ENCODE results near the gene PEMT. TPM values are rescaled to one million over a fixed set of nuclear protein-coding genes. Genes with fewer than 3 reads are reported as not detected.

The PEMT gene
- total RNA-seq, 2 donors from 2014 or later = 16.9 to 23.8 TPM

DNA sequence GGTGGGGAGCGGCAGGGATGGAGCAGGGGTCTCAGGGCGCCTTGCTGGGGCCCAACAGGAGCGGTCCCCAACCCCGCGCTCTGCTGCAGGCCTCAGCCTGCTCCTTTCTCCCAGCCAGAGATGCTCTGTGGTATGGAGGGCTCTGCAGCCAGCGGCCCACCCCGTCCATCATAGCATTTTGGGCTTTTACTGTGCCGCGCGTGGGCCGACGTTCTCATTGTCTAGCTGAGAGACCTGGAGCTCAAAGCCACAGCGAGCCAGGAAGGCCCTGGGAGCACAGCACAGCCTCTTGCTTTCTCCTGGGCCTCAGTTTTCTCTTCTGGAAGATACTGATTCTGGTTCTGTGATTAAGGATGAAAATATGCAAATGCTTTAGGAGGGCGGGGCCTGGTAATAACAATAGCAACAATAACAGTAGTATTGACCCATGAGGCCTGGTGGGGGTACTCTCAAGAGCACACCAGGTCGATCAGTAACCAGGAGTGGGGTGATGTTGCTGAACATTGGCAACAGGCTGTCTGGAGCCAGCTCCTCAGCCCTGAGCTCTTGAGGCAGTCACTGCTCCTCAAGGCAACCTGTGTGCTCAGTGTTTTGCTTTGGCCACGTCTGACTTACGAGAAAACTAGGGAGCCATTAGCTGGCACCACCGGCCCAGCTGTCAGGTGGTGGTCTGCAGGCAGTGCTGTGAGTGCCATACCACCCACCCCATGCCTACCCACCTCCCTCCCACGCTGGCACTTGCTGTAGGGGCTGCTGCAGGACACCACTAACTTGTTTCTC lies 94.3 kb downstream of the PEMT start:
- no peak overlapping the region for H3K27ac ChIP-seq
- intact Hi-C loops (cut with DNase I) = loop anchor here (2.0 to 10.0 kb wide), 3 partner anchors 72 to 148 kb away; no protein-coding TSS in a partner anchor
- DNase-seq = no peak
- H3K9ac ChIP-seq (ENCODE audit: low read depth in 2 of 2, low read length in 2 of 2) = no peak overlapping the region
- TF ChIP-seq CTCF (IDR thresholded peaks at IDR 0.05) = peak; percentile 8
- H3K9me3 ChIP-seq = no peaks in the 10 kb centered on the region
- peaks cover 8% of the 10 kb centered on the region for H3K27me3 ChIP-seq
- H3K36me3 ChIP-seq = no peaks in the 10 kb centered on the region
- H3K4me1 ChIP-seq = peaks cover 14% of the 10 kb centered on the region
- H3K4me3 ChIP-seq = peak overlapping the region; percentile 46

DNA sequence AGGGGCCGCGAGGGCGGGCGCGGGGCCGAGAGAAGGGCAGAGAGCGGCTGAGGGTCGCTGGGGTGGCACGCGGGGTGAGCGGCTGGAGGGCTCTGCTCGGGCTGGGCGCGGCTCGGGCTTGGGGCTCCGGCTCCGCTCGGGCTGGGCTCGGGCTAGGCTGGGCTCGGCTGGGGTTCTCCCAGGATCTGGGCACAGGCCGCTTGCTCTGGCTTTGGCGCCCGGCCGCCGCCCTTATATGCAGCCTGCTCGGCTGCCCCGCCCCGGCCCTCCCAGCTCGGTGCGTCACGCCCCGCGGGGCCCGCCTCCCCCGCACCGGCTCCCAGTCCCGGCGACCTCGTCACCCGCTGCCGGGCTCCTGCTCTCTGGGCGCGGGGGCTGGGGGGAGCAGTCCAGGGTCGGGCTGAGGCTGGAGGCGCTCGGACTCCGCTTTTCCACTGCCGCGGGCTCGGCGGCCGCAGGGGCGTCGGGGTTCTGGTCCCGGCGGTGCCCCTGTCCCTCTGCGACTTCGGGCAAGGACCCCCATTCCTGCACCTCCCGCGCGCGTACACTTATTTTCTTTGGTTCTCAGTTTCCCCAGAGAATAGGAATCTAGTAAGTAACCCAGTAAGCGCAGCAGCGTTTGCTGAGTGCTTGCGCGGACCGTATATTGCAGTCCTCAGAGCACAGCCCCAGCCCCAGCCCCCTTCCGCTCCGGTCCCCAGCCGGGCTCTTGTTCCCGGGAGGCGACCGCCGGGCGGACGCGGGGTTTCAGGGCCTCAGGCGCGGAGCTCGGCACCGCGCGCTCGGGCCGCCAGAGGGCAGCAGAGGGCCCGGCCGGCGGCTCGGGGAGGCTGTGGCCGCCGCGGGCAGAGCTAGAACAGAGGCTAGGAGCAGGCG lies 95.1 kb downstream of the PEMT start, which contains the start of gene RASD1:
Gene RASD1, minus strand, starts transcription at position 207 of the 876 bp plus-strand sequence. CDS start 214 bp downstream, outside the sequence.
- TF ChIP-seq CTCF (IDR thresholded peaks at IDR 0.05) = peak; percentile 97
- Histone ChIP-seq H3K27me3 (peaks cover 8% of the 10 kb centered on the region), H3K27ac (peak within 1 kb of the TSS; percentile 10), H3K4me3 (peak within 1 kb of the TSS; percentile 46), H3K36me3 (no peaks in the 10 kb centered on the region), H3K9me3 (no peaks in the 10 kb centered on the region), H3K9ac (ENCODE audit: low read depth in 2 of 2, low read length in 2 of 2) (peak within 1 kb of the TSS; percentile 76 to 81), H3K4me1 (peaks cover 14% of the 10 kb centered on the region)
- DNase-seq = peak; percentile 92
- intact Hi-C loops (cut with DNase I) = loop anchor here (2.0 to 10.0 kb wide), 3 partner anchors 72 to 148 kb away; no protein-coding TSS in a partner anchor

DNA sequence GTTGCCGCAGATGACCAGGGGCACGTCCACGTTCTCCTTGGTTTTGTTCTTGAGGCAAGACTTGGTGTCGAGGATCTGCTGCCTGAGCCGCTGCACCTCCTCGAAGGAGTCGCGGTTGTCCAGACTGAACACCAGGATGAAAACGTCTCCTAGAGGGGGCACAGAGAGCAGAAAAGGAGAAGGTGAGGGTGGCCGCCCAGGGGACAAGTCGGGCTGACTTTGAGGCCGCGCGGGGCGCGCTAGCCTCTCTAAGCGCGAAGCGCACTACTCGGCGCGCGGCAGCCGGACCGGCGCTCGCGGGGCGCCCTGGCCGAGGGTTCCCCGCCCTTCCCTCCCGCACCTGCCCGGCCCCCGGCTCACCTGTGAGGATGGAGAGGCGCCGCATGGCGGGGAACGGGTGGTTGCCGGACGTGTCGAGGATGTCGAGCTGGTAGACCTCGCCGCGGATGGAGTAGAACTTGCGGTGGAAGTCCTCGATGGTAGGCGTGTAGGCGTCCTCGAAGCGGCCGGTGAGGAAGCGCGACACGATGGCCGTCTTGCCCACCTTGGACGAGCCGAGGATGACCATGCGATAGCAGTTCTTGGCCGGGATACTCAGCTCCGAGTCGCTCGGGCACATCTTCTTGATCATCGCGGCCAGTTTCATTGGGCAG lies 95.8 kb downstream of the PEMT start:
- Histone ChIP-seq H3K9ac (ENCODE audit: low read depth in 2 of 2, low read length in 2 of 2) (peak overlapping the region; percentile 65 to 81), H3K4me3 (peak overlapping the region; percentile 46), H3K27me3 (peaks cover 8% of the 10 kb centered on the region), H3K4me1 (peaks cover 14% of the 10 kb centered on the region), H3K9me3 (no peaks in the 10 kb centered on the region), H3K27ac (peak overlapping the region; percentile 10), H3K36me3 (no peaks in the 10 kb centered on the region)
- no peak for DNase-seq
- no peak for TF ChIP-seq CTCF (IDR thresholded peaks at IDR 0.05)
- intact Hi-C loops (cut with DNase I) = loop anchor here (2.0 to 10.0 kb wide), 3 partner anchors 73 to 149 kb away; no protein-coding TSS in a partner anchor

DNA sequence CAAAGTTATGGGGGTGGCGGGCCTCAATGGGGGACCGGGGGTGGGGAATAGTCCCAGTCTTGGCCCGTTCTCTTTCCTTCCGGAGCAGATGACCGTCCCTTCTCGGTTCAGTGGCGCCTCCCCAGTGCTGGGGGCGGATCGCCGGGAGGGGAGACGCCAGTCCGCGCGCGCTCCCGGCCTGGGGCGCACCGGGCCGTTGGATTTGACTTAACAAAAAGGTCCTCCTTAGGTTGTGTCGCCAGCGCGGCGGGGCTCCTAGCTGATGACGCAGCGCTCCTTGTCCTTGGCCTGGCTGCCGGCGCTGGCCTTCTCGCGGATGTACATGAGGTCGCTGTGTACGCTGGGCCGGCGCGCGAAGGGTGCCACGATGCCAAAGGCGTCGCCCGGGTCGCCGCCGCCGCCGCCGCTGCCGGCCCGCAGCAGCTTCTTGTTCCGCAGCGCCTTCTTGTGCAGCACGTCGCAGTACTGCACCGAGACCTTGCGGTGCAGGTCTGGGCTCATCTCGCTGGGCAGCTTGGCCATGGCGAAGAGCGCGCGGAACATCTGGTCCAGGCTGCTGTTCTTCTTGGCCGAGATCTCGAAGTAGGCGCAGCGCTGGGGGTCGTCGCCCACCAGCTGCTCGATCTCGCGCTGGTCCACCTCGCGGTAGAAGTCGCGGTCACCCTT lies 96.5 kb downstream of the PEMT start:
- peak overlapping the region; percentile 46 for H3K4me3 ChIP-seq
- peaks cover 14% of the 10 kb centered on the region for H3K4me1 ChIP-seq
- intact Hi-C loops (cut with DNase I) = loop anchor here (5.0 to 10.0 kb wide), 2 partner anchors 138 to 150 kb away; no protein-coding TSS in a partner anchor
- no peaks in the 10 kb centered on the region for H3K36me3 ChIP-seq
- H3K9ac ChIP-seq (ENCODE audit: low read depth in 2 of 2, low read length in 2 of 2) = peak overlapping the region; percentile 64 to 81
- peaks cover 8% of the 10 kb centered on the region for H3K27me3 ChIP-seq
- H3K9me3 ChIP-seq = no peaks in the 10 kb centered on the region
- peak overlapping the region; percentile 10 for H3K27ac ChIP-seq
- TF ChIP-seq CTCF (IDR thresholded peaks at IDR 0.05) = no peak
- DNase-seq = peak; percentile 40
